BLaER1 treated with 17β-estradiol and CSF1 and Interleukin-3, amounts not matched to agents 10 nM and 100 nM (cell line): Measurements from ENCODE around the gene PLA2R1.

ENCODE experiments used
- H3K27ac ChIP-seq, 11 experiments: shearing (Covaris generic); formaldehyde crosslinking; 2 replicates each; pipeline ENCODE4 v1.8.1; 2022
- H3K27me3 ChIP-seq, 11 experiments: shearing (Covaris generic); formaldehyde crosslinking; 2 replicates each; pipeline ENCODE4 v1.8.1; 2022
- H3K36me3 ChIP-seq, 11 experiments: shearing (Covaris generic); formaldehyde crosslinking; 2 replicates each; pipeline ENCODE4 v1.8.1; 2022
- H3K4me1 ChIP-seq, 10 experiments: shearing (Covaris generic); formaldehyde crosslinking; 2 replicates each; pipeline ENCODE4 v1.8.1; 2022
- H3K4me2 ChIP-seq, 11 experiments: shearing (Covaris generic); formaldehyde crosslinking; 2 replicates each; pipeline ENCODE4 v1.8.1; 2022
- H3K4me3 ChIP-seq, 10 experiments: shearing (Covaris generic); formaldehyde crosslinking; 2 replicates each; pipeline ENCODE4 v1.8.1; 2022
- H3K9ac ChIP-seq, 11 experiments: shearing (Covaris generic); formaldehyde crosslinking; 2 replicates each; pipeline ENCODE4 v1.8.1; 2022
- H3K9me3 ChIP-seq, 11 experiments: shearing (Covaris generic); formaldehyde crosslinking; replicated peaks in 1 of 11; 2 replicates each; pipeline ENCODE4 v1.8.1; 2022
- H4K20me1 ChIP-seq, 11 experiments: shearing (Covaris generic); formaldehyde crosslinking; 2 replicates each; pipeline ENCODE4 v1.8.1; 2022
- Cebpa-rat ChIP-seq, 11 experiments: shearing (Covaris generic); IDR thresholded peaks; 2 replicates each; pipeline ENCODE4 v1.8.1; 2022

PLA2R1 gene

GRCh38 chr2:159939946-159940345 lies 122.5 kb downstream of the PLA2R1 start:
- Histone ChIP-seq H3K27me3 (no peaks in the 10 kb centered on the region), H3K4me3 (no peak overlapping the region), H3K9me3 (peaks cover 0 to 8% (median 5%) of the 10 kb centered on the region in 11 experiments; a peak in 6 of 22 replicates), H3K9ac (no peak overlapping the region), H3K4me1 (peaks cover 0 to 2% (median under 1%) of the 10 kb centered on the region in 10 experiments; a peak in 9 of 20 replicates), H4K20me1 (no peaks in the 10 kb centered on the region), H3K36me3 (no peaks in the 10 kb centered on the region), H3K4me2 (no peak overlapping the region), H3K27ac (no peak overlapping the region)
- TF ChIP-seq Cebpa-rat (IDR thresholded peaks at IDR 0.05): no peak

- H3K4me1 ChIP-seq: peaks cover 10 to 17% (median 15%) of the 10 kb centered on the region in 10 experiments
- no peak overlapping the region for H3K4me2 ChIP-seq
- no peak for TF ChIP-seq Cebpa-rat (IDR thresholded peaks at IDR 0.05)
- no peak overlapping the region for H3K27ac ChIP-seq
- H3K36me3 ChIP-seq: no peaks in the 10 kb centered on the region
- H3K27me3 ChIP-seq: no peaks in the 10 kb centered on the region
- no peaks in the 10 kb centered on the region for H4K20me1 ChIP-seq
- H3K4me3 ChIP-seq: no peak overlapping the region
- H3K9me3 ChIP-seq: peaks cover 0 to 8% (median 5%) of the 10 kb centered on the region in 11 experiments; a peak in 6 of 22 replicates
- no peak overlapping the region for H3K9ac ChIP-seq
Measured at GRCh38 chr2:159938395-159938794, 124.0 kb downstream of the PLA2R1 start.

- H3K4me3 ChIP-seq: no peak overlapping the region
- H4K20me1 ChIP-seq: no peaks in the 10 kb centered on the region
- H3K27ac ChIP-seq: no peak overlapping the region
- H3K27me3 ChIP-seq: no peaks in the 10 kb centered on the region
- H3K9me3 ChIP-seq: peaks cover 0 to 8% (median 5%) of the 10 kb centered on the region in 11 experiments; a peak in 6 of 22 replicates
- H3K9ac ChIP-seq: no peak overlapping the region
- H3K4me1 ChIP-seq: peaks cover 25 to 33% (median 30%) of the 10 kb centered on the region in 10 experiments
- no peak for TF ChIP-seq Cebpa-rat (IDR thresholded peaks at IDR 0.05)
- H3K4me2 ChIP-seq: no peak overlapping the region
- no peaks in the 10 kb centered on the region for H3K36me3 ChIP-seq
Measured at GRCh38 chr2:159936471-159936870, 125.9 kb downstream of the PLA2R1 start.

- TF ChIP-seq Cebpa-rat (IDR thresholded peaks at IDR 0.05): peak in 9 of 11 experiments; percentile 44 to 87 (median 58); a peak in 14 of 22 replicates
- H3K4me3 ChIP-seq: peak overlapping the region in 3 of 10 experiments; percentile 28 to 35 (median 33); a peak in 6 of 20 replicates
- H3K9me3 ChIP-seq: peaks cover 0 to 12% (median 6%) of the 10 kb centered on the region in 11 experiments; a peak in 11 of 22 replicates
- peak overlapping the region in 10 of 11 experiments; percentile 24 to 84 (median 73); a peak in 19 of 22 replicates for H3K27ac ChIP-seq
- peak overlapping the region in 7 of 11 experiments; percentile 46 to 66 (median 53); a peak in 13 of 22 replicates for H3K9ac ChIP-seq
- no peaks in the 10 kb centered on the region for H3K36me3 ChIP-seq
- H3K4me2 ChIP-seq: peak overlapping the region; percentile 68 to 86 (median 77)
- H3K4me1 ChIP-seq: peaks cover 25 to 33% (median 30%) of the 10 kb centered on the region in 10 experiments
- H3K27me3 ChIP-seq: no peaks in the 10 kb centered on the region
- no peaks in the 10 kb centered on the region for H4K20me1 ChIP-seq
Measured at GRCh38 chr2:159933727-159934049, 128.7 kb downstream of the PLA2R1 start.

GRCh38 chr2:159933040-159933726 lies 129.2 kb downstream of the PLA2R1 start:
- Histone ChIP-seq H3K36me3 (no peaks in the 10 kb centered on the region), H3K4me1 (peaks cover 25 to 33% (median 30%) of the 10 kb centered on the region in 10 experiments), H3K4me3 (peak overlapping the region in 2 of 10 experiments; percentile 28 to 33; a peak in 4 of 20 replicates), H3K9ac (peak overlapping the region in 7 of 11 experiments; percentile 46 to 66 (median 53); a peak in 14 of 22 replicates), H3K9me3 (peaks cover 3 to 17% (median 11%) of the 10 kb centered on the region in 11 experiments; a peak in 18 of 22 replicates), H3K27me3 (no peaks in the 10 kb centered on the region), H4K20me1 (no peaks in the 10 kb centered on the region), H3K4me2 (peak overlapping the region; percentile 68 to 86 (median 77)), H3K27ac (peak overlapping the region in 10 of 11 experiments; percentile 24 to 84 (median 73); a peak in 19 of 22 replicates)
- TF ChIP-seq Cebpa-rat (IDR thresholded peaks at IDR 0.05): no peak

GRCh38 chr2:159926695-159927094 lies 135.7 kb downstream of the PLA2R1 start:
- H3K9me3 ChIP-seq: peaks cover 0 to 18% (median 10%) of the 10 kb centered on the region in 11 experiments; a peak in 16 of 22 replicates
- no peak for TF ChIP-seq Cebpa-rat (IDR thresholded peaks at IDR 0.05)
- no peaks in the 10 kb centered on the region for H3K36me3 ChIP-seq
- H3K27me3 ChIP-seq: no peaks in the 10 kb centered on the region
- H4K20me1 ChIP-seq: no peaks in the 10 kb centered on the region
- peaks cover 0 to 6% (median under 1%) of the 10 kb centered on the region in 10 experiments; a peak in 5 of 20 replicates for H3K4me1 ChIP-seq
- H3K27ac ChIP-seq: no peak overlapping the region
- no peak overlapping the region for H3K9ac ChIP-seq
- H3K4me2 ChIP-seq: no peak overlapping the region
- no peak overlapping the region for H3K4me3 ChIP-seq

GRCh38 chr2:159925975-159926374 lies 136.4 kb downstream of the PLA2R1 start:
- peaks cover 0 to 18% (median 10%) of the 10 kb centered on the region in 11 experiments; a peak in 16 of 22 replicates for H3K9me3 ChIP-seq
- peaks cover 0 to 6% (median 0%) of the 10 kb centered on the region in 10 experiments; a peak in 1 of 20 replicates for H3K4me1 ChIP-seq
- H4K20me1 ChIP-seq: no peaks in the 10 kb centered on the region
- TF ChIP-seq Cebpa-rat (IDR thresholded peaks at IDR 0.05): no peak
- no peak overlapping the region for H3K4me3 ChIP-seq
- H3K27me3 ChIP-seq: no peaks in the 10 kb centered on the region
- H3K27ac ChIP-seq: no peak overlapping the region
- H3K9ac ChIP-seq: no peak overlapping the region
- peak overlapping the region in 4 of 11 experiments; percentile 2 to 27 (median 20); a peak in 4 of 22 replicates for H3K4me2 ChIP-seq
- no peaks in the 10 kb centered on the region for H3K36me3 ChIP-seq

- no peak overlapping the region for H3K4me2 ChIP-seq
- H3K27ac ChIP-seq: no peak overlapping the region
Measured at GRCh38 chr2:159922563-159922962, 139.9 kb downstream of the PLA2R1 start.

GRCh38 chr2:159921752-159922404 lies 140.5 kb downstream of the PLA2R1 start:
- H3K4me2 ChIP-seq: no peak overlapping the region
- no peak overlapping the region for H3K9ac ChIP-seq
- no peak for TF ChIP-seq Cebpa-rat (IDR thresholded peaks at IDR 0.05)
- H3K4me3 ChIP-seq: no peak overlapping the region
- H3K36me3 ChIP-seq: no peaks in the 10 kb centered on the region
- no peaks in the 10 kb centered on the region for H4K20me1 ChIP-seq
- no peaks in the 10 kb centered on the region for H3K27me3 ChIP-seq
- peaks cover 0 to 6% (median 0%) of the 10 kb centered on the region in 10 experiments; a peak in 1 of 20 replicates for H3K4me1 ChIP-seq
- H3K27ac ChIP-seq: no peak overlapping the region
- no peaks in the 10 kb centered on the region for H3K9me3 ChIP-seq

More at GRCh38 chr2:159922563-159922962, 139.9 kb downstream of the PLA2R1 start:
- H3K36me3 ChIP-seq: no peaks in the 10 kb centered on the region
- no peaks in the 10 kb centered on the region for H3K27me3 ChIP-seq
- no peak for TF ChIP-seq Cebpa-rat (IDR thresholded peaks at IDR 0.05)
- H3K4me3 ChIP-seq: no peak overlapping the region
- H3K4me1 ChIP-seq: peaks cover 0 to 6% (median 0%) of the 10 kb centered on the region in 10 experiments; a peak in 1 of 20 replicates
- H4K20me1 ChIP-seq: no peaks in the 10 kb centered on the region
- H3K9ac ChIP-seq: no peak overlapping the region
- H3K9me3 ChIP-seq: peaks cover 0 to 1% (median 0%) of the 10 kb centered on the region in 11 experiments; a peak in 2 of 22 replicates
